DOHH2 (cell line): ENCODE results near the gene RBM20.

Source experiments
- CTCF ChIP-seq: fragments of 200-600 bp; sonication (generic); IDR thresholded peaks from one replicate; pipeline ENCODE4 v1.5.1; 2014; ENCODE audit warnings: antibody characterized with exemption, mild to moderate bottlenecking, low read depth, low read length; ENCODE audit not compliant: poor library complexity, severe bottlenecking
- EZH2phosphoT487 ChIP-seq: fragments of 200-600 bp; sonication (generic); IDR thresholded peaks from 2 replicates; pipeline ENCODE4 v1.6.1; 2017; ENCODE audit warnings: borderline replicate concordance, mild to moderate bottlenecking, antibody characterized with exemption, low read length, moderate library complexity, mixed read lengths

DNA sequence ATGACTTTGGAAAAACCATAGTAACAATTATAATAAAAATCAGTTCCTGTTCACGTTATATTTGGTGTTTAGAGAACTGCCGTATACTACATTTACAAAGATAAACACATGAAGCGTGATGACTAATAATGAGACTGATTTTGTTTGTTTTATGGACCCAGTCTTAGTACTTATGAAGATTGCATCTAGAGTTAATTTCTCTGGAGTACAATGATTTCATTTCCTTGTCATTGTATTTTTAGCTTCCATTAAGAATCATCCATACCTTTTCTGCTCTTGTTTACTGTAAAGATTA lies 2.9 kb downstream of the RBM20 start:
- TF ChIP-seq CTCF, result no peak
- no peak for TF ChIP-seq EZH2phosphoT487
